Common myeloid progenitor, CD34-positive (primary cell): ENCODE results near the gene GFOD1.

ENCODE experiments used
- CTCF ChIA-PET: fragments of 350-600 bp; sonication (Branson Sonifier 250); formaldehyde crosslinking; loops from one replicate; lab custom pipeline; 2021; ENCODE audit warnings: antibody characterized with exemption; lab: Charles Lee
- POLR2A ChIA-PET: fragments of 350-600 bp; sonication (Branson Sonifier 250); formaldehyde crosslinking; loops from one replicate; lab custom pipeline; 2021; ENCODE audit warnings: antibody characterized with exemption; lab: Charles Lee
- DNase-seq, 3 donors: peaks; one replicate each; pipeline versions ENCODE4 v3.0.0 to v3.0.0-alpha.2; 2013
- H3K27ac ChIP-seq, 2 experiments: 1 replicate in 1 of 2; 2 replicates in 1 of 2; pipeline ENCODE4 v1.7.0; 2013; ENCODE audit warnings: inconsistent platforms in 2 of 2, low read length in 2 of 2, mild to moderate bottlenecking in 2 of 2, low read depth in 1 of 2, moderate library complexity in 1 of 2; ENCODE audit not compliant: severe bottlenecking in 2 of 2, insufficient read depth in 1 of 2, poor library complexity in 1 of 2
- H3K27me3 ChIP-seq, 5 experiments: replicated peaks in 2 of 5; 1 replicate in 3 of 5; 2 replicates in 2 of 5; pipeline versions ENCODE4 v1.6.1 to v1.7.0; 2013; ENCODE audit warnings: low read length in 4 of 5, mild to moderate bottlenecking in 2 of 5, moderate library complexity in 2 of 5, inconsistent platforms in 1 of 5; ENCODE audit not compliant: insufficient read depth in 5 of 5, control insufficient read depth in 4 of 5
- H3K36me3 ChIP-seq, 4 experiments: 1 replicate in 2 of 4; 2 replicates in 2 of 4; pipeline versions ENCODE4 v1.6.1 to v1.7.0; 2013; ENCODE audit warnings: low read length in 3 of 4, control low read depth in 1 of 4, mild to moderate bottlenecking in 1 of 4; ENCODE audit not compliant: control insufficient read depth in 4 of 4, insufficient read depth in 4 of 4
- H3K4me1 ChIP-seq, 4 experiments: 1 replicate in 3 of 4; 2 replicates in 1 of 4; pipeline versions ENCODE4 v1.6.1 to v1.7.1; 2013; ENCODE audit warnings: low read length in 3 of 4, mild to moderate bottlenecking in 3 of 4, control low read depth in 1 of 4, inconsistent platforms in 1 of 4, moderate library complexity in 1 of 4; ENCODE audit not compliant: control insufficient read depth in 4 of 4, insufficient read depth in 4 of 4; ENCODE audit errors: control extremely low read depth in 1 of 4
- H3K4me3 ChIP-seq, 7 experiments: 1 replicate in 4 of 7; 2 replicates in 3 of 7; pipeline versions ENCODE4 v1.5.1 to v1.7.0; 2013; ENCODE audit warnings: mild to moderate bottlenecking in 7 of 7, low read length in 6 of 7, moderate library complexity in 6 of 7, inconsistent platforms in 2 of 7, low read depth in 2 of 7, control low read depth in 1 of 7; ENCODE audit not compliant: insufficient read depth in 4 of 7, control insufficient read depth in 1 of 7; ENCODE audit errors: extremely low read depth in 1 of 7
- H3K9me3 ChIP-seq, 5 experiments: 1 replicate in 4 of 5; 2 replicates in 1 of 5; pipeline versions ENCODE4 v1.6.1 to v1.7.1; 2013; ENCODE audit warnings: low read length in 4 of 5, mild to moderate bottlenecking in 2 of 5, inconsistent platforms in 1 of 5, low read depth in 1 of 5, moderate library complexity in 1 of 5; ENCODE audit not compliant: control insufficient read depth in 4 of 5, insufficient read depth in 2 of 5; ENCODE audit errors: control extremely low read depth in 1 of 5
- WGBS: methylation state at CpG from one replicate; pipeline ENCODE4 v1.1.5; 2013; ENCODE audit not compliant: insufficient coverage; 5-methylcytosine and 5-hydroxymethylcytosine counted together

The GFOD1 gene

DNA sequence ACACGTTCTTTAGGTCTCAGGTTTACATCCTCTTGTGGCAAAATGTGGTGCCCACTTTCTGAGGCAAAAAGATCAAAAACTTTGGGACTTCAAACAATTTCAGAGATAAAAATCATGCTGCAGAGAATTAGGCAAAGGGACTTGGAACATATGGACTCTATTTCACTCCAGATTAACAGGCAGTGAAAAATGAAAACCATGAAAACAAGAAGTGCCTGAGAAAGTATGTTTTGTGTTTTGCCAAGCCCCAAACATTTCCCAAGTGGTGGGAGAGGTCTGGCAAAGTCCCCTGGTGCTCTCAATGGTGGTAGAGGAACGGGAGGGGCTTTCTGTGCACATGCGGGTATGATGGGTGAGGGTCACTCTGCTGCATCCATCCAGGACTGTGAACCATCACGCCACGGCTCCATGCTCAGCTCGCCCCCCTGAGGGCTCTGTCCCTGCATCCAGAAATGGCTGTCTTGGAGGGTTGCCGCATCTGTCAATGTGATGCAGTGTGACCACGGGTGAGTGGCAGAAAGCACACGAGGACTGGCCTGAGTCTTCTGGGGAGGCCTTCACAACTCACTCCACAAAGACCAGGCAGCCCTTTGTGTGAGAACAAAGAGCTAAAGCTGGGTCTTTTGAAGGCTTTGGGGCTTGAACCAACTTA lies 115.9 kb downstream of the GFOD1 start:
- 83% methylated on average over 5 of the region's 9 CpGs for WGBS
- H3K27ac ChIP-seq: no peak overlapping the region
- ChIA-PET POLR2A (no interaction called here), CTCF (interaction anchor here (0.6 to 1.2 kb wide), 5 partner anchors 8 to 182 kb away, joined by 3 to 7 read pairs (median 3); no protein-coding TSS in a partner anchor)
- no peaks in the 10 kb centered on the region for H3K27me3 ChIP-seq
- no peak for DNase-seq
- H3K9me3 ChIP-seq: no peaks in the 10 kb centered on the region
- H3K36me3 ChIP-seq: no peaks in the 10 kb centered on the region
- H3K4me1 ChIP-seq: peaks cover 0 to 12% (median 2%) of the 10 kb centered on the region in 4 experiments
- H3K4me3 ChIP-seq: no peak overlapping the region

- Histone ChIP-seq H3K4me3 (no peak overlapping the region), H3K36me3 (no peaks in the 10 kb centered on the region), H3K9me3 (no peaks in the 10 kb centered on the region), H3K27me3 (no peaks in the 10 kb centered on the region), H3K27ac (no peak overlapping the region), H3K4me1 (peaks cover 0 to 12% (median 2%) of the 10 kb centered on the region in 4 experiments)
- WGBS: 86% methylated on average over 2 of the region's 5 CpGs
- ChIA-PET POLR2A (no interaction called here), CTCF (interaction anchor here (1.1 kb wide), 1 partner anchor 41 kb away, joined by 3 read pairs; no protein-coding TSS in a partner anchor)
- DNase-seq: no peak
Measured at GRCh38 chr6:13370623-13371022, 116.8 kb downstream of the GFOD1 start.

GRCh38 chr6:13369591-13369990 lies 117.8 kb downstream of the GFOD1 start:
- CTCF ChIA-PET: interaction anchor here (1.1 kb wide), 1 partner anchor 43 kb away, joined by 3 read pairs; no protein-coding TSS in a partner anchor
- H3K4me1 ChIP-seq: peaks cover 0 to 12% (median 2%) of the 10 kb centered on the region in 4 experiments
- no peaks in the 10 kb centered on the region for H3K27me3 ChIP-seq
- no peak overlapping the region for H3K4me3 ChIP-seq
- H3K9me3 ChIP-seq: no peaks in the 10 kb centered on the region
- WGBS: no CpG with 5 or more reads among the region's 1 CpG
- no peak overlapping the region for H3K27ac ChIP-seq
- H3K36me3 ChIP-seq: peaks cover 0 to 9% (median 5%) of the 10 kb centered on the region in 4 experiments
- no peak for DNase-seq
- POLR2A ChIA-PET: no interaction called here

- H3K36me3 ChIP-seq: peaks cover 0 to 15% (median 5%) of the 10 kb centered on the region in 4 experiments
- H3K4me3 ChIP-seq: no peak overlapping the region
- no peaks in the 10 kb centered on the region for H3K27me3 ChIP-seq
- H3K9me3 ChIP-seq: no peaks in the 10 kb centered on the region
- peaks cover 0 to 12% (median 2%) of the 10 kb centered on the region in 4 experiments for H3K4me1 ChIP-seq
- no peak for DNase-seq
- H3K27ac ChIP-seq: no peak overlapping the region
- ChIA-PET POLR2A (no interaction called here), CTCF (interaction anchor here (0.7 to 1.4 kb wide), 2 partner anchors 31 to 37 kb away, joined by 3 to 4 read pairs; no protein-coding TSS in a partner anchor)
Measured at GRCh38 chr6:13368731-13369115, 118.7 kb downstream of the GFOD1 start.

- DNase-seq: no peak
- Histone ChIP-seq H3K36me3 (peaks cover 0 to 15% (median 5%) of the 10 kb centered on the region in 4 experiments), H3K4me3 (no peak overlapping the region), H3K27ac (no peak overlapping the region), H3K9me3 (no peaks in the 10 kb centered on the region), H3K4me1 (peaks cover 0 to 12% (median 2%) of the 10 kb centered on the region in 4 experiments), H3K27me3 (no peaks in the 10 kb centered on the region)
- ChIA-PET POLR2A (no interaction called here), CTCF (interaction anchor here (0.7 to 1.4 kb wide), 2 partner anchors 31 to 37 kb away, joined by 3 to 4 read pairs; no protein-coding TSS in a partner anchor)
- WGBS: 97% methylated on average over 5 of the region's 7 CpGs
Measured at GRCh38 chr6:13368079-13368730, 119.2 kb downstream of the GFOD1 start.

DNA sequence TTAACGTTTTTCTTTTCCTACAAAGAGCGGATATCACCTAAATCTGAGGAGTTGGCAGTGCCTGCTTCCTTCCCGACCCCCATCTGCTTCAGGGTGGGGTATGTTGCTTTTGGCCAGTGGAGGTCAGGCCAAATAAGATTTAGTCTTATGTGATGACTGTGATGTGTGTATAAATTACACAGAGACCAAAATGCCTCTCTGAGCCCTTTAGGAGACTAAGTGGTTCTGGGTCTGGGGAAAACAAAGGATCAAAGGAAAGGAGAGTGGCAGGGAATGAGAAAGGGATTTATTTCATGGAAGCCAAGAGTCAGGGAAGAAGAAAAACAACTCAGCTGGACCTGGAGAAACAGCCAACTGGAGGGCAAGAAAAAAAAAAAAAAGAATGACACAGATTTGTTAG lies 120.0 kb downstream of the GFOD1 start:
- Histone ChIP-seq H3K36me3 (peaks cover 0 to 15% (median 6%) of the 10 kb centered on the region in 4 experiments), H3K4me3 (no peak overlapping the region), H3K4me1 (peaks cover 0 to 12% (median 2%) of the 10 kb centered on the region in 4 experiments), H3K9me3 (no peaks in the 10 kb centered on the region), H3K27ac (no peak overlapping the region), H3K27me3 (no peaks in the 10 kb centered on the region)
- ChIA-PET CTCF (interaction anchor here (1.4 kb wide), 1 partner anchor 30 kb away, joined by 4 read pairs; no protein-coding TSS in a partner anchor), POLR2A (no interaction called here)
- no CpG with 5 or more reads among the region's 3 CpGs for WGBS
- DNase-seq: no peak

DNA sequence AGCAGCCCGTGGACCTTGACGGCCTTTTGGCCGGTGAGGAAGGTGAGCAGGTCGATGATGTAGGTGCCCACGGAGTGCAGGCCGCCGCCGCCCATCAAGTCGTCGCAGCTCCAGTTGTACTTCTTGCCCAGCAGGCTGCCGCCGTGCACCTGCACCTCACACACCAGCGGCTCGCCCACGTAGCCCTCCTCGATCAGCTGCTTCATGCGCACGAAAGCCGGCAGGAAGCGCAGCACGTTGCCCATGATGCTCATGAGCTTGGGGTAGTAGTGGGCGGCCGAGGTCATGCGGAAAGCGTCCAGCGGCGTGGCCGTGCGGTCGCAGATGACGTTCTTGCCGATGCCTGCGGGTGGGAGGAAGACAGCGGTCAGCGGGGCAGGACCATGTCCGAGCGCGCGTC lies 122.1 kb downstream of the GFOD1 start:
- H3K27ac ChIP-seq: no peak overlapping the region
- ChIA-PET POLR2A (interaction anchor here (0.6 kb wide), 1 partner anchor 346 kb away, joined by 3 read pairs; no protein-coding TSS in a partner anchor), CTCF (interaction anchor here (1.7 kb wide), 1 partner anchor 8 kb away, joined by 4 read pairs; no protein-coding TSS in a partner anchor)
- H3K9me3 ChIP-seq: no peaks in the 10 kb centered on the region
- H3K36me3 ChIP-seq: peaks cover 0 to 15% (median 6%) of the 10 kb centered on the region in 4 experiments
- H3K4me3 ChIP-seq: no peak overlapping the region
- DNase-seq: no peak
- 99% methylated on average over 28 of the region's 39 CpGs for WGBS
- peaks cover 7 to 22% (median 10%) of the 10 kb centered on the region in 4 experiments for H3K4me1 ChIP-seq
- H3K27me3 ChIP-seq: no peaks in the 10 kb centered on the region
